Renal pelvis (tissue), 3 donors: ENCODE measurements around the gene ZNF860. TPM values are rescaled to one million over a fixed set of nuclear protein-coding genes. Genes with fewer than 3 reads are reported as not detected.

Source experiments
- polyA plus RNA-seq, 3 donors: library from polyadenylated mRNA; unstranded; fragments of 120-200 nt; gene quantifications; one replicate each; pipeline ENCODE4 v1.2.1, GENCODE V29; 2013; ENCODE audit not compliant: insufficient read length in 3 of 3

ZNF860 gene
- polyA plus RNA-seq, 3 donors = 2.1 to 3.4 (median 3.0) TPM

Other genes with a start within 250 kb of the ZNF860 start
- 10 to 100 TPM; 20.7 to 23.5 (median 22.3) TPM for gene OSBPL10, start 488 bp upstream of the ZNF860 start, polyA plus RNA-seq
- gene GPD1L, start 124.9 kb downstream of the ZNF860 start, polyA plus RNA-seq = 10 to 100 TPM; 15.0 to 20.2 (median 17.0) TPM